Transverse colon (tissue), 4 donors: Measurements from ENCODE around the gene WDR26.
"Not testable (repeated sequence)": the region's sequence is repeated elsewhere in the genome, so short reads cannot be mapped to it uniquely, and the experiment has no call there.

ENCODE experiments used
- CTCF ChIP-seq, 5 experiments: fragments of 200-600 bp in 3 of 5; fragments of 450-650 bp in 2 of 5; sonication (generic) in 3 of 5; IDR thresholded peaks; 1 replicate in 2 of 5; 2 replicates in 3 of 5; pipeline ENCODE4 v1.5.1; 2016 to 2017; ENCODE audit warnings: antibody characterized with exemption in 5 of 5, inconsistent platforms in 3 of 5, mild to moderate bottlenecking in 2 of 5, moderate library complexity in 1 of 5
- EP300 ChIP-seq: sonication (generic); formaldehyde crosslinking; IDR thresholded peaks from one replicate; pipeline ENCODE4 v1.6.1; 2017; ENCODE audit warnings: antibody characterized with exemption, low read depth
- POLR2A ChIP-seq: fragments of 450-650 bp; IDR thresholded peaks from one replicate; pipeline ENCODE4 v1.6.1; 2016; ENCODE audit warnings: antibody characterized with exemption, mild to moderate bottlenecking, moderate library complexity
- POLR2AphosphoS5 ChIP-seq, 3 donors: sonication (generic); formaldehyde crosslinking; IDR thresholded peaks; one replicate each; pipeline ENCODE4 v1.6.1; 2016; ENCODE audit warnings: antibody characterized with exemption in 3 of 3

- TF ChIP-seq CTCF (IDR thresholded peaks at IDR 0.05); POLR2AphosphoS5 (IDR thresholded peaks at IDR 0.05); POLR2A; EP300: not testable (repeated sequence)
Observed at GRCh38 chr1:224483206-224483605, 48.6 kb upstream of the WDR26 start.
